Frontal cortex (tissue), 4 donors: ENCODE data around the gene SEMA3B. TPM values are rescaled to one million over a fixed set of nuclear protein-coding genes. Genes with fewer than 3 reads are reported as not detected.

Experiments used
- DNase-seq, 2 donors: peaks; one replicate each; pipeline ENCODE4 v3.0.0; 2012; ENCODE audit warnings: low spot score in 2 of 2
- FAIRE-seq: peaks from 2 replicates; lab custom pipeline; 2012; peaks lifted over from hg19 to GRCh38; lab: Jason Lieb, UNC
- small RNA-seq: library from RNA; depleted of rRNA; stranded (forward); fragments of <200 nt; gene quantifications from one replicate; pipeline ENCODE3, GENCODE V24; 2014
- total RNA-seq: library from RNA; depleted of rRNA; stranded (reverse); fragments of >200 nt; gene quantifications from one replicate; pipeline ENCODE4 v1.2.3, GENCODE V29; 2014
- donor health status: control.
- donor health status: control.
- donor health status: control.

The SEMA3B gene
- total RNA-seq, 1 donor from 2014 or later, result 2.4 TPM

- FAIRE-seq (no peak), DNase-seq (no peak)
Measured at GRCh38 chr3:50323614-50324199, 54.8 kb downstream of the SEMA3B start.

DNA sequence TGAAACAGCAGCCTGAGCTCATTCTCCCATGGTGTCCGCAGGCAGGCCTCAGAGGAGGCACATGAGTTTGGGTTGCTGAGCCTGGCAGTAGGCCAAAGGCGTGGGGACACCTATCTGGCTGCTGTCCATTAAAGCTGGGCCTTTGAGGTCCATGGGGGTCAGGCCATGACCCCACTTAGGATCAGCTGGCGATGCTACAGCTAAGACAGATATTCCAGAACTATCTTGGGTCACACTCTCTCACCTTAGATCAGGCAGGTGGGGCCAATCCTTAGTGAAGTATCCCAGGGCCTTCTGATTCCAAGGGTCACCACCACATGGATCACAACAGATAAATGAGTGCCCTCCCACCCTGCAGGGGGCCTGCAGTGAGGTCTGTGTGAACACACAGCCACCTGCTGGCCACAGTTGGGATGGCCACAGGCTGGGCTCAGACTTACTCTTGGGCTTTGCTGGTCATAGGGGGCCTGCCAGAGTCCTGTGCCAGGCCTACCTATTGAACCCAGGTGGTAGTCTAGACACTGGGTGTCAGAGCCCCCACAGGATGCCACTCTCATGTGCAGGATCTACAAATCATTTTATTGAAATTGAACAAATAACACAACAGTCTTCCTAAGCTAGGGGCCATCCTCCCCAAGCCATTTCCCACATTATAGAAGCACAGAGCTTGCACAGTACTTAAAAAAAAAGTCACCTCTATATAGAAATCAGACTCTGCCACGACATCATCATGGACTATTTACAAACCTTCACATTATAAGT is 55.6 kb downstream of the SEMA3B start:
- FAIRE-seq (no peak), DNase-seq (peak; percentile 79)

DNA sequence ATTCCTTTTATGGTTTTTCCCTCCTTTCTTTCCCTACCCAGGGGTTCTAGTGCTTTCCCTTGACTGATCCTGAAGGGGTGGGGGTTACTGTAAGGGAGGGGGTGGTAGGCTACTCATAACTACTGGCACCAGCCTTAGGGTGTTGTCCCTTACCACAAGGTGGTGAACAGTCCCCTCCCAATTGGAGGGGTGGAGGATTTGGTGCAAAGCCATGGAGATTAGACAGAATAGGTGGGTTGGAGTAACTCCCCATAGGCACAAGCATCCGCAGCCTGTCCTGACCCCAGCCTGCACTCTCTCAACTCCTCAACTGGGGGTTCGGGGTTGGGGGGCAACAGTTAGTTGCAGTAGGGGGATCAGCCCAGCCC is 56.1 kb downstream of the SEMA3B start:
- DNase-seq, result no peak
- no peak for FAIRE-seq

DNA sequence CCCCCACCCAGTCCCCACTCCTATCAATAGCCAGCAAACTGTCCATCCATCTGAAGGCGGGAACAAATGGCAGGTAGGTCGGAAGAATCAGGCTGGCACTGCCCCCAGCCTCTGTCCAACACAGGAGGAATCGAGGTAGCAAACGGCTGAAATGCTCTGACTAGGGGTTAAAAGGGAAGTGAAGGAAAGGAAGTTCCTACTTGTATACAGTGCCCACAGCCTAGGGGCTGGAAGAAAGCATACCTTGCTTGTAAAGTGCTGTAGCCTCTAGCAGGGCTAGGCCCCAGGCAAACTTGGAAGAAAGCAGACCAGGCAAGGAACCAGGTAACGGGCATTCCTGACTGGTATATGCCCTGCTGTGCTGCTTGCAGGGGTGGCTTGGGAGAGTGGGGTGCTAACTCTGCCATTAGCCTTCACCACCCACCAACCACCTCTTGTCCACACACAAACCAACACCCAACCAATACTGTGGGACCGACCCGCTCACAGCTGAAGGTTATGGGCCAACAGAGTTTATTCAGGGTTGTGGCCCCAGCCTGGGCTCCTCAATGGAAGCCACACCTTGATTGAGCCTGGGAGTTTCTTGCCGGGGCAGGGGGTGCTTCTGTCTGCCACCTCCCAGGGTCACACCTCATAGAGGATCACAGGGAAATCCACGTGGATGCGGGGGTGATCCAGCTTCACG is 56.7 kb downstream of the SEMA3B start:
- no peak for DNase-seq
- no peak for FAIRE-seq

DNA sequence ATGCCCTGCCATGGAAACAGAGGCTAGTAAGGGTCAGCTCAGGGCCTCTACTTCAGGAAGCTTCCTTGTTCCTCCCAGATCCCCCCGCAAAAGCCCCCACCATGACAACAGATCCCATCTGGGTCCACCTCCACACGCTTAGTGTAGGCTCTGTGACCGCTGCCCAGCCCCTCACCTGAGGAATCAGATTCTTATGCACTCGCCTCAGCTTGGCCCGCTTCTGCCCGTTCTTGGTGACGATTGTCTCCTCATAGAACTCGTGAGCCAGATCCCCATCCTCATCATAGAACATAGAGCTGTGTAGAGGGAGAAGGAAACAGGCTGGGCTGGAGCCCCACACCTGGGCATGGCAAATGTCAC is 57.2 kb downstream of the SEMA3B start:
- DNase-seq (no peak), FAIRE-seq (no peak)

DNA sequence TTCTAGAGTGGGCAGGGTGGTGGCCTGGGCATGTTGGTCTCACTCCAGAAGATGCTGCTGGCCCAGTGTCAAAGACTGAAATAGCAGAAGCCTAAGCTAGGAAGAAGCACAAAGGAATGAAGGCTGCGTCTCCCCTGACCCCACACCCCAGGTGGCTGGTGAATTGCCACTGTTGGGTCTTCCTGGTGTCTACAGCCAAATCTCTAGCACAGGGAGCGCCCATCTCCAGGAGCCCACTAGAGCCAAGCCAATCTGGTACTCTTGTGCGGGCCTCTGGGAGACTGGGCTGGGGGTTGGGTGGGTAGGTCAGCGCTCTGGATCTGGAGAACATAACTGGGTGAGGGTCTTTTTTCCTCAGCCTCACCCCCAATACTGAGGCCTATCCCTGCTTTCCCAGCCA is 58.2 kb downstream of the SEMA3B start:
- no peak for DNase-seq
- FAIRE-seq, result no peak

Small RNA genes within 50 kb of the gene (small RNA-seq; reads per million reads assigned to genes)
- not detected for gene MIR5787

Other genes with a start within 250 kb of the SEMA3B start
- 199 TPM for gene RBM5, start 180.2 kb upstream of the SEMA3B start, total RNA-seq
- gene SEMA3F, start 113.8 kb upstream of the SEMA3B start, total RNA-seq, result 9.4 TPM
- not detected for gene GNAT1, start 77.5 kb upstream of the SEMA3B start, total RNA-seq
- 2.0 TPM for gene SLC38A3, start 63.9 kb upstream of the SEMA3B start, total RNA-seq
- gene GNAI2, start 32.9 kb upstream of the SEMA3B start, total RNA-seq, result 97.0 TPM
- 0.82 TPM for gene LSMEM2, start 9.9 kb downstream of the SEMA3B start, total RNA-seq
- gene IFRD2, start 23.3 kb downstream of the SEMA3B start, total RNA-seq, result 17.9 TPM
- gene HYAL3, start 30.3 kb downstream of the SEMA3B start, total RNA-seq, result 3.7 TPM
- gene NAA80, start 30.3 kb downstream of the SEMA3B start, total RNA-seq, result 5.3 TPM
- 0.41 TPM for gene HYAL1, start 34.4 kb downstream of the SEMA3B start, total RNA-seq
- 35.9 TPM for gene HYAL2, start 53.6 kb downstream of the SEMA3B start, total RNA-seq
- gene TUSC2, start 59.1 kb downstream of the SEMA3B start, total RNA-seq, result 16.7 TPM
- gene RASSF1, start 71.7 kb downstream of the SEMA3B start, total RNA-seq, result 12.6 TPM
- gene ZMYND10, start 76.6 kb downstream of the SEMA3B start, total RNA-seq, result 3.7 TPM
- 20.8 TPM for gene NPRL2, start 81.6 kb downstream of the SEMA3B start, total RNA-seq
- 11.0 TPM for gene CYB561D2, start 81.7 kb downstream of the SEMA3B start, total RNA-seq
- 18.3 TPM for gene TMEM115, start 90.4 kb downstream of the SEMA3B start, total RNA-seq
- gene CACNA2D2, start 234.5 kb downstream of the SEMA3B start, total RNA-seq, result 2.4 TPM